ENCODE results near the gene MIA3.
A peak's percentile ranks its signal among the peaks of the same experiment; 100 is the strongest.

The MIA3 gene

GRCh38 chr1:222618880-222619596 lies 1.1 kb downstream of the MIA3 start:
- peak; percentile 23 for DNase-seq (ENCODE audit: low spot score)

GRCh38 chr1:222620566-222620965 lies 2.7 kb downstream of the MIA3 start:
- no peak for DNase-seq (ENCODE audit: low spot score)

GRCh38 chr1:222622765-222623164 lies 4.9 kb downstream of the MIA3 start:
- DNase-seq (ENCODE audit: low spot score), result no peak

- no peak for DNase-seq (ENCODE audit: low spot score)
These were observed 5.6 kb downstream of the MIA3 start for GRCh38 chr1:222623458-222623857.

GRCh38 chr1:222624214-222624613 lies 6.3 kb downstream of the MIA3 start:
- DNase-seq (ENCODE audit: low spot score), result no peak

GRCh38 chr1:222627232-222627631 lies 9.3 kb downstream of the MIA3 start:
- DNase-seq (ENCODE audit: low spot score), result peak; percentile 36

- no peak for DNase-seq (ENCODE audit: low spot score)
These were observed 12.1 kb downstream of the MIA3 start for GRCh38 chr1:222629921-222630535.

- no peak for DNase-seq (ENCODE audit: low spot score)
These were observed 13.8 kb downstream of the MIA3 start for GRCh38 chr1:222631611-222632208.

GRCh38 chr1:222632749-222633148 lies 14.9 kb downstream of the MIA3 start:
- no peak for DNase-seq (ENCODE audit: low spot score)

GRCh38 chr1:222634180-222635013 lies 16.5 kb downstream of the MIA3 start:
- DNase-seq (ENCODE audit: low spot score), result peak; percentile 73

GRCh38 chr1:222641269-222641948 lies 23.5 kb downstream of the MIA3 start:
- DNase-seq (ENCODE audit: low spot score), result no peak

- no peak for DNase-seq (ENCODE audit: low spot score)
These were observed 24.6 kb downstream of the MIA3 start for GRCh38 chr1:222642468-222642867.

- DNase-seq (ENCODE audit: low spot score), result peak; percentile 30
These were observed 25.7 kb downstream of the MIA3 start for GRCh38 chr1:222643606-222643937.

- DNase-seq (ENCODE audit: low spot score), result peak; percentile 97
These were observed 26.2 kb downstream of the MIA3 start for GRCh38 chr1:222643938-222644635.

- no peak for DNase-seq (ENCODE audit: low spot score)
These were observed 26.7 kb downstream of the MIA3 start for GRCh38 chr1:222644636-222644980.

- no peak for DNase-seq (ENCODE audit: low spot score)
These were observed 34.8 kb downstream of the MIA3 start for GRCh38 chr1:222652676-222653075.

- DNase-seq (ENCODE audit: low spot score), result no peak
These were observed 35.4 kb downstream of the MIA3 start for GRCh38 chr1:222653178-222653827.

GRCh38 chr1:222654849-222655248 lies 37.0 kb downstream of the MIA3 start:
- DNase-seq (ENCODE audit: low spot score), result peak; percentile 56

GRCh38 chr1:222656391-222657155 lies 38.7 kb downstream of the MIA3 start:
- DNase-seq (ENCODE audit: low spot score), result no peak

- DNase-seq (ENCODE audit: low spot score), result no peak
These were observed 40.0 kb downstream of the MIA3 start for GRCh38 chr1:222657899-222658298.
